Measurements from ENCODE around the gene RALGPS2. TPM values are rescaled to one million over a fixed set of nuclear protein-coding genes. Genes with fewer than 3 reads are reported as not detected.

RALGPS2 gene
- total and polyA plus RNA-seq, 2 of the 13 experiments (the other 11 are each of a cell fraction or from before 2014, with no cell fraction given) = 15.6 to 36.0 TPM

DNA sequence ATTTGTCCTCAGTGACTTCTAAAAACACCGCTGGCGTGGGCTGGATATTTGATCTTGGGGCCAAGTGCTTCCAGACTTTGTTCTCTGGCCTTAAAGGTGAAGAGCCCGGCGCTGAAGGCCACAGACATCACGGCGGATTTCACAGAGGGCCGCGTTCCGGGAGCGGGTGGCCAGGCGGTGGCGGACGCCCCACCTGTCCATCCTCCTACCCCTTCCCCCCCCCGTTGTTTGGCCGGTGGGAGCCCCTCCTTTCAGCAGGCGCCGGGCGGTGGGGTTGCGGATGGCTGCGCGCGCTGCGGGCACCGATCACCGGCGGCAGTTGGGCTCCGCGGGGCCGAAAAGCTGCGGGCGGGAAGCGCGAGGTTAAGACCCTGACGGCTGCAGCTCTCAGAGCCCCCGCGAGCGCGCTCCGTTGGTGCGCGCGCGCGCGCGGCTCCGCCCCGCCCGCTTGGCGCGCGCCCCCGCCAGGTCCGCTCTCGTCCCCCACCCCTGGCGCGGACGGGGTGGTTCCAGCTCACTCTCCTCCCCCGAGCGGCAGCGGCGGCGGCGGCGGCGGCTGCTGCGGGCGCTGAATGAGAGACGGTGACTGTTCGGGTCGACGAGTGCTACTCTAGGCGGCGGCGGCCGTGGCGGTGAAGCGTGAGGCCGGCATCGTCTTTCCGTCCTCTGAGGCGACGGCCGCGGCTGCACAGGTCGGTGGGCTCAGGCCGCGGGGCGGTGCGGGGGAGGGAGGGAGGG, at the start of gene RALGPS2 (continued):
- TF ChIP-seq, protein P1, sequence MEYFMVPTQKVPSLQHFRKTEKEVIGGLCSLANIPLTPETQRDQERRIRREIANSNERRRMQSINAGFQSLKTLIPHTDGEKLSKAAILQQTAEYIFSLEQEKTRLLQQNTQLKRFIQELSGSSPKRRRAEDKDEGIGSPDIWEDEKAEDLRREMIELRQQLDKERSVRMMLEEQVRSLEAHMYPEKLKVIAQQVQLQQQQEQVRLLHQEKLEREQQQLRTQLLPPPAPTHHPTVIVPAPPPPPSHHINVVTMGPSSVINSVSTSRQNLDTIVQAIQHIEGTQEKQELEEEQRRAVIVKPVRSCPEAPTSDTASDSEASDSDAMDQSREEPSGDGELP (IDR thresholded peaks at IDR 0.05; ENCODE audit: borderline replicate concordance, low read depth) = peak; percentile 22; the same call in 1 of the 2 replicates
- TF ChIP-seq ZSCAN30 (CRISPR knock-in tag; IDR thresholded peaks at IDR 0.05) (0 out of 2 replicates have a peak, but pooled peaks have one; percentile 74), ZNF235 (CRISPR knock-in tag; IDR thresholded peaks at IDR 0.05; ENCODE audit: borderline replicate concordance) (no peak), PHF21A (CRISPR knock-in tag; IDR thresholded peaks at IDR 0.05) (no peak), HDAC2 (CRISPR knock-in tag; IDR thresholded peaks at IDR 0.05) (peak; percentile 11; the same call in 1 of the 2 replicates), PCBP1 (IDR thresholded peaks at IDR 0.05; ENCODE audit: borderline replicate concordance, low read depth, low read length) (no peak), YEATS2 (CRISPR knock-in tag; IDR thresholded peaks at IDR 0.05; ENCODE audit: borderline replicate concordance) (0 out of 2 replicates have a peak, but pooled peaks have one; percentile 13), SIX1 (CRISPR knock-in tag; IDR thresholded peaks at IDR 0.05; ENCODE audit: borderline replicate concordance) (no peak), ZNF552 (CRISPR knock-in tag; IDR thresholded peaks at IDR 0.05; ENCODE audit: borderline replicate concordance) (no peak), HNF4A (CRISPR knock-in tag; IDR thresholded peaks at IDR 0.05) (peak; percentile 78), ISL2 (CRISPR knock-in tag; IDR thresholded peaks at IDR 0.05) (peak; percentile 33; the same call in 1 of the 2 replicates), SP1 (IDR thresholded peaks at IDR 0.05) (no peak), SP1 (CRISPR knock-in tag; IDR thresholded peaks at IDR 0.05) (no peak), POLR2AphosphoS5 (IDR thresholded peaks at IDR 0.05; ENCODE audit: low read depth, low read length) (peak; percentile 60; the same call in 1 of the 2 replicates), CCDC6 (CRISPR knock-in tag; IDR thresholded peaks at IDR 0.05) (peak; percentile 52; the same call in 1 of the 2 replicates), DPF2 (CRISPR knock-in tag; IDR thresholded peaks at IDR 0.05; ENCODE audit: borderline replicate concordance, low read depth) (no peak), HDAC1 (CRISPR knock-in tag; IDR thresholded peaks at IDR 0.05) (no peak; the same call in 1 of the 2 replicates), ZNF335 (CRISPR knock-in tag; IDR thresholded peaks at IDR 0.05) (no peak), BRCA1 (CRISPR knock-in tag; IDR thresholded peaks at IDR 0.05) (no peak), ARHGAP35 (CRISPR knock-in tag; IDR thresholded peaks at IDR 0.05; ENCODE audit: borderline replicate concordance) (0 out of 2 replicates have a peak, but pooled peaks have one; percentile 54), NR2F6 (IDR thresholded peaks at IDR 0.05) (0 out of 2 replicates have a peak, but pooled peaks have one; percentile 30), NR2F6 (CRISPR knock-in tag; IDR thresholded peaks at IDR 0.05) (peak; percentile 40), ZNF644 (CRISPR knock-in tag; IDR thresholded peaks at IDR 0.05; ENCODE audit: low read depth) (no peak), NR2F1 (CRISPR knock-in tag; IDR thresholded peaks at IDR 0.05) (0 out of 4 replicates have a peak, but pooled peaks of 1 of the 2 experiments have one; percentile 36), ZNF30 (CRISPR knock-in tag; IDR thresholded peaks at IDR 0.05) (0 out of 2 replicates have a peak, but pooled peaks have one; percentile 41), MAZ (IDR thresholded peaks at IDR 0.05; ENCODE audit: borderline replicate concordance, low read depth, low read length) (peak; percentile 61; the same call in 1 of the 2 replicates), MAZ (CRISPR knock-in tag; IDR thresholded peaks at IDR 0.05; ENCODE audit: low read depth) (peak; percentile 82; the same call in 1 of the 2 replicates)
- TF ChIP-seq, protein P2, sequence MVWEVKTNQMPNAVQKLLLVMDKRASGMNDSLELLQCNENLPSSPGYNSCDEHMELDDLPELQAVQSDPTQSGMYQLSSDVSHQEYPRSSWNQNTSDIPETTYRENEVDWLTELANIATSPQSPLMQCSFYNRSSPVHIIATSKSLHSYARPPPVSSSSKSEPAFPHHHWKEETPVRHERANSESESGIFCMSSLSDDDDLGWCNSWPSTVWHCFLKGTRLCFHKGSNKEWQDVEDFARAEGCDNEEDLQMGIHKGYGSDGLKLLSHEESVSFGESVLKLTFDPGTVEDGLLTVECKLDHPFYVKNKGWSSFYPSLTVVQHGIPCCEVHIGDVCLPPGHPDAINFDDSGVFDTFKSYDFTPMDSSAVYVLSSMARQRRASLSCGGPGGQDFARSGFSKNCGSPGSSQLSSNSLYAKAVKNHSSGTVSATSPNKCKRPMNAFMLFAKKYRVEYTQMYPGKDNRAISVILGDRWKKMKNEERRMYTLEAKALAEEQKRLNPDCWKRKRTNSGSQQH (CRISPR knock-in tag; IDR thresholded peaks at IDR 0.05; ENCODE audit: low read depth) = peak; percentile 42; the same call in 1 of the 2 replicates
- TF ChIP-seq, protein P3, sequence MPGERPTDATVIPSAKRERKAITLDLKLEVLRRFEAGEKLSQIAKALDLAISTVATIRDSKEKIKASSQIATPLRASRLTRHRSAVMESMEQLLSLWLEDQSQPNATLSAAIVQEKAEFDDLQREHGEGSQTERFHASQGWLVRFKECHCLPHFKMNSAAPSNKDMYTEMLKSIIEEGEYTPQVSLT (CRISPR knock-in tag; IDR thresholded peaks at IDR 0.05; ENCODE audit: borderline replicate concordance, low read depth) = no peak

Data from HepG2 (cell line).